ENCODE measurements around the gene UQCR11.

Gene UQCR11

DNA sequence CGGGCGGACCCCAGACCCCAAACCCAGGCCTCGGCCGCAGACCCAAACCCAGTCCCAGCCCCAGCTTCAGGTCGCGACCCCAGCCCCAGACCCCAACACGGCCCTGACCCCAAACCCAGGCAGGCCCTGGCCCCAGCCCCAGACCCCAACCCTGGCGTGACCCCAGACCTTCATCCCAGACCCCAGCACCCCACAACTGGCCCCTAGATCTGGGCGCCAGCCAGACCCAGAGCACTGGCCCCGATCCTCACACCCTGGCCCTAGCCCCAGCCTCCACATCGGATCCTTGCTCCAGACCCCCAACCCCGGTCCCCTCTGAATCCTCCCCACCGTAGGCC is 20.1 kb downstream of the UQCR11 start:
- Histone ChIP-seq H3K27me3 (ENCODE audit: insufficient read depth, low read length, poor library complexity) (no peaks in the 10 kb centered on the region), H3K4me1 (ENCODE audit: insufficient read depth, low read length) (peaks cover 7% of the 10 kb centered on the region), H4K20me1 (ENCODE audit: insufficient read depth, low read length) (peaks cover 62% of the 10 kb centered on the region), H3K79me2 (ENCODE audit: insufficient read depth, low read length) (peaks cover 70% of the 10 kb centered on the region), H3K36me3 (ENCODE audit: insufficient read depth, low read length) (peaks cover 70% of the 10 kb centered on the region), H3K4me3 (ENCODE audit: low read depth in 1 of 2, low read length in 2 of 2) (no peak overlapping the region), H2AFZ (ENCODE audit: low read depth, low read length) (no peak overlapping the region), H3K9ac (ENCODE audit: low read depth, low read length) (no peak overlapping the region), H3K4me2 (ENCODE audit: insufficient read depth, low read length) (no peak overlapping the region), H3K9me3 (ENCODE audit: insufficient read depth, low read length, severe bottlenecking) (no peaks in the 10 kb centered on the region), H3K27ac (ENCODE audit: low read length) (no peak overlapping the region)
- ATAC-seq (ENCODE audit: insufficient read depth, low read depth) (no peak), DNase-seq (no peak)
- TF ChIP-seq, protein P1, sequence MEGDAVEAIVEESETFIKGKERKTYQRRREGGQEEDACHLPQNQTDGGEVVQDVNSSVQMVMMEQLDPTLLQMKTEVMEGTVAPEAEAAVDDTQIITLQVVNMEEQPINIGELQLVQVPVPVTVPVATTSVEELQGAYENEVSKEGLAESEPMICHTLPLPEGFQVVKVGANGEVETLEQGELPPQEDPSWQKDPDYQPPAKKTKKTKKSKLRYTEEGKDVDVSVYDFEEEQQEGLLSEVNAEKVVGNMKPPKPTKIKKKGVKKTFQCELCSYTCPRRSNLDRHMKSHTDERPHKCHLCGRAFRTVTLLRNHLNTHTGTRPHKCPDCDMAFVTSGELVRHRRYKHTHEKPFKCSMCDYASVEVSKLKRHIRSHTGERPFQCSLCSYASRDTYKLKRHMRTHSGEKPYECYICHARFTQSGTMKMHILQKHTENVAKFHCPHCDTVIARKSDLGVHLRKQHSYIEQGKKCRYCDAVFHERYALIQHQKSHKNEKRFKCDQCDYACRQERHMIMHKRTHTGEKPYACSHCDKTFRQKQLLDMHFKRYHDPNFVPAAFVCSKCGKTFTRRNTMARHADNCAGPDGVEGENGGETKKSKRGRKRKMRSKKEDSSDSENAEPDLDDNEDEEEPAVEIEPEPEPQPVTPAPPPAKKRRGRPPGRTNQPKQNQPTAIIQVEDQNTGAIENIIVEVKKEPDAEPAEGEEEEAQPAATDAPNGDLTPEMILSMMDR (IDR thresholded peaks at IDR 0.05; ENCODE audit: borderline replicate concordance, extremely low read depth, low read length, poor library complexity, severe bottlenecking) = no peak
- TF ChIP-seq EZH2 (IDR thresholded peaks at IDR 0.05; ENCODE audit: borderline replicate concordance, low read depth, low read length, severe bottlenecking) = no peak

DNA sequence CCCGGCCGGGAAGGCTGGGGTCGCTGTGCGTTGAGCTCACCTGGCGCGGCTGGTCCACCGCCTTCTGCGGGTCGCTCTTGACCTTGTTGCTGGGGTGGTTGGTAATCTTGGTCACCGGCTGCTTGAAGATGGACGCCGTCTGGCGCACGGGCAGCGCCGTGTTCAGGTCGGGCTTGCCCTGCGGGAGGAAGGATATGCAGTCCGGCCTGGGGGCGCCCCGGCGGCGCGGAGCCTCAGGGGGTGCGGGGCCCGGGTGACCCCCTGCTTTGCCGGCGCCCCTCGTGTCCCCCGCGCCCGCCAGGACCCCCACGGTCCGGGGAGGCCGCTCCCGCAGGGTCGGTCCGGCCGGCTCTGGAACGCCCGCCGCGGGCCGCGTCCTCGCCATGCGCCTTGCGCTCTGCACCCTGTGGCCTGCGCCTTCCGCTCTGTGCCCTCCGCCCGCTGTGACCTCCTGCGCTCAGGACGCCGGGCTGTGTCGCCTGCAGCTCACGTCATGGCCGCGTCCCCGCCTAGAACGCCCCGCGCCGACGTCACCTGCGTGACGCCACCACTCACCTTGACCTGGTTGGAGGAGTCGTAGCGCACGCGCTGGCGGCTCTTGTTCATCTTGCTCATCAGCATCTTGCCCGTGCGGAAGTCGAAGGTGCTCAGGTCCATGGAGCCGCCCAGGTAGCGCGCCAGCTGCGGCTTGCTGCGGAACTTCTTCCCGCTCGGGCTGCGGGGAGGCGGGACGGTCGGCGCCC is 20.6 kb downstream of the UQCR11 start:
- no peak overlapping the region for H3K4me3 ChIP-seq (ENCODE audit: low read depth in 1 of 2, low read length in 2 of 2)
- peaks cover 60% of the 10 kb centered on the region for H4K20me1 ChIP-seq (ENCODE audit: insufficient read depth, low read length)
- no peaks in the 10 kb centered on the region for H3K27me3 ChIP-seq (ENCODE audit: insufficient read depth, low read length, poor library complexity)
- peaks cover 68% of the 10 kb centered on the region for H3K36me3 ChIP-seq (ENCODE audit: insufficient read depth, low read length)
- H3K4me2 ChIP-seq (ENCODE audit: insufficient read depth, low read length) = no peak overlapping the region
- no peak for TF ChIP-seq EZH2 (IDR thresholded peaks at IDR 0.05; ENCODE audit: borderline replicate concordance, low read depth, low read length, severe bottlenecking)
- TF ChIP-seq, protein P1 (IDR thresholded peaks at IDR 0.05; ENCODE audit: borderline replicate concordance, extremely low read depth, low read length, poor library complexity, severe bottlenecking) = no peak
- H3K9ac ChIP-seq (ENCODE audit: low read depth, low read length) = no peak overlapping the region
- H3K79me2 ChIP-seq (ENCODE audit: insufficient read depth, low read length) = peaks cover 65% of the 10 kb centered on the region
- no peak for DNase-seq
- no peak overlapping the region for H3K27ac ChIP-seq (ENCODE audit: low read length)
- ATAC-seq (ENCODE audit: insufficient read depth, low read depth) = no peak
- H2AFZ ChIP-seq (ENCODE audit: low read depth, low read length) = no peak overlapping the region
- no peaks in the 10 kb centered on the region for H3K9me3 ChIP-seq (ENCODE audit: insufficient read depth, low read length, severe bottlenecking)
- H3K4me1 ChIP-seq (ENCODE audit: insufficient read depth, low read length) = peaks cover 1% of the 10 kb centered on the region; the same call in 1 of the 2 replicates

DNA sequence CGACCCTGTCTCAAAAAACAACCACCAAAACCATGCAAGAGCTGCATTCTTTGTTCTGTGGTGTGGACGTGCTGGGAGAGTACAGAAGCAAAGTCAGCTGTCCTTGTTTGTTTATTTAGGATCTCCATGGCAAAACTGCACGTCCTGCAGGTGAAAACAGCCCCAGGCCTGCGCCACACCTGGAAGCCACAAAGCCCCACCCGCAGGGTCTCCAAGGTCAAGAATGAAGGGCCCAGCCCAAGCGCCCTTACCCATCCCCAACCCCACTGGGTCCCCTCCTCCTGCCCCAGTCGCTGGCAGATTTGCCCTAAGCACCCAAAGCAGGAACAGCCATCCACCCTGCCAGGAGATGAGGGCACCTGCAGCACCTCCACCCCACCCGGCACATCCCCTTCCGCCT is 23.1 kb downstream of the UQCR11 start:
- Histone ChIP-seq H3K79me2 (ENCODE audit: insufficient read depth, low read length) (peaks cover 40% of the 10 kb centered on the region), H3K9me3 (ENCODE audit: insufficient read depth, low read length, severe bottlenecking) (no peaks in the 10 kb centered on the region), H3K4me3 (ENCODE audit: low read depth in 1 of 2, low read length in 2 of 2) (no peak overlapping the region), H3K27me3 (ENCODE audit: insufficient read depth, low read length, poor library complexity) (no peaks in the 10 kb centered on the region), H3K27ac (ENCODE audit: low read length) (no peak overlapping the region), H3K4me1 (ENCODE audit: insufficient read depth, low read length) (no peaks in the 10 kb centered on the region), H3K9ac (ENCODE audit: low read depth, low read length) (no peak overlapping the region), H3K4me2 (ENCODE audit: insufficient read depth, low read length) (no peak overlapping the region), H3K36me3 (ENCODE audit: insufficient read depth, low read length) (peaks cover 92% of the 10 kb centered on the region), H2AFZ (ENCODE audit: low read depth, low read length) (no peak overlapping the region), H4K20me1 (ENCODE audit: insufficient read depth, low read length) (peaks cover 65% of the 10 kb centered on the region)
- DNase-seq = no peak
- no peak for TF ChIP-seq EZH2 (IDR thresholded peaks at IDR 0.05; ENCODE audit: borderline replicate concordance, low read depth, low read length, severe bottlenecking)
- TF ChIP-seq, protein P1 (IDR thresholded peaks at IDR 0.05; ENCODE audit: borderline replicate concordance, extremely low read depth, low read length, poor library complexity, severe bottlenecking) = no peak
- no peak for ATAC-seq (ENCODE audit: insufficient read depth, low read depth)

Measured in DND-41 (cell line).